Gastrocnemius medialis (tissue), 4 donors: ENCODE measurements around the gene ACACB. TPM values are rescaled to one million over a fixed set of nuclear protein-coding genes. Genes with fewer than 3 reads are reported as not detected.

Experiments used
- ATAC-seq, 2 donors: fragments of 150-250 bp; one replicate each; pipeline ENCODE4 v1.9.1; 2016
- DNase-seq, 2 donors: peaks; one replicate each; pipeline ENCODE4 v3.0.0-alpha.2; 2019
- H3K27ac ChIP-seq, 4 donors: fragments of 200-600 bp; sonication (generic); 1 replicate in 1 of 4; 2 replicates in 3 of 4; pipeline ENCODE4 v1.5.1; 2016 to 2018; ENCODE audit warnings: mild to moderate bottlenecking in 2 of 4, moderate library complexity in 1 of 4
- H3K27me3 ChIP-seq, 3 donors: fragments of 200-600 bp; sonication (generic) in 2 of 3; 1 replicate in 1 of 3; 2 replicates in 2 of 3; pipeline versions ENCODE4 v1.5.1 to v1.6.0; 2016 to 2019; ENCODE audit warnings: mild to moderate bottlenecking in 1 of 3, moderate library complexity in 1 of 3
- H3K36me3 ChIP-seq, 2 donors: fragments of 200-600 bp; sonication (generic) in 1 of 2; one replicate each; pipeline ENCODE4 v1.5.1; 2017 to 2018
- H3K4me1 ChIP-seq, 2 donors: fragments of 200-600 bp; sonication (generic) in 1 of 2; one replicate each; pipeline ENCODE4 v1.5.1; 2016 to 2017; ENCODE audit warnings: mild to moderate bottlenecking in 2 of 2
- H3K4me3 ChIP-seq, 4 donors: fragments of 200-600 bp; sonication (generic) in 3 of 4; 1 replicate in 1 of 4; 2 replicates in 3 of 4; pipeline ENCODE4 v1.5.1; 2016 to 2019; ENCODE audit warnings: mild to moderate bottlenecking in 2 of 4
- H3K9me3 ChIP-seq, 3 donors: fragments of 200-600 bp; sonication (generic) in 2 of 3; 1 replicate in 1 of 3; 2 replicates in 2 of 3; pipeline ENCODE4 v1.5.1; 2016 to 2019
- POLR2A ChIP-seq, 2 donors: fragments of 450-650 bp; IDR thresholded peaks; one replicate each; pipeline ENCODE4 v1.6.1; 2017; ENCODE audit warnings: antibody characterized with exemption in 2 of 2, mild to moderate bottlenecking in 2 of 2, moderate library complexity in 2 of 2
- in situ Hi-C, 4 donors: fragments of 200-750 bp; cut with MboI; loops; one replicate each; pipeline versions ENCODE4 v1.15.0 to v1.8.0; 2017; ENCODE audit warnings: low sequenced_read_pairs in 4 of 4
- intact Hi-C: fragments of 100-400 bp; cut with DNase I; formaldehyde crosslinking; loops from one replicate; pipeline ENCODE4 v1.15.1; 2023; ENCODE audit warnings: low total_unique reads
- total RNA-seq, 4 donors: library from RNA; depleted of rRNA; stranded (reverse); fragments of >200 nt; gene quantifications; one replicate each; pipeline versions ENCODE4 v1.1.0 to v1.2.3, GENCODE V29; 2016
- TF ChIP-seq, protein P1 (sequence below), 5 experiments: fragments of 450-650 bp in 3 of 5; fragments of 200-600 bp in 2 of 5; sonication (generic) in 2 of 5; IDR thresholded peaks in 4 of 5; conservative IDR thresholded peaks in 1 of 5; 1 replicate in 4 of 5; 2 replicates in 1 of 5; pipeline ENCODE4 v1.5.1; 2016 to 2019; ENCODE audit warnings: antibody characterized with exemption in 5 of 5, mild to moderate bottlenecking in 3 of 5, moderate library complexity in 3 of 5

Gene ACACB
- total RNA-seq, 4 donors from 2014 or later = 595 to 1,103 (median 698) TPM

GRCh38 chr12:109287181-109287580 lies 170.8 kb downstream of the ACACB start:
- Histone ChIP-seq H3K4me3 (no peak overlapping the region), H3K27me3 (no peaks in the 10 kb centered on the region), H3K9me3 (no peaks in the 10 kb centered on the region), H3K4me1 (peaks cover 0 to 12% of the 10 kb centered on the region in 2 donors), H3K27ac (no peak overlapping the region), H3K36me3 (no peaks in the 10 kb centered on the region)
- DNase-seq (no peak), ATAC-seq (no peak)
- intact Hi-C loops (no loop called here), in situ Hi-C loops (no loop called here)
- TF ChIP-seq, protein P1, sequence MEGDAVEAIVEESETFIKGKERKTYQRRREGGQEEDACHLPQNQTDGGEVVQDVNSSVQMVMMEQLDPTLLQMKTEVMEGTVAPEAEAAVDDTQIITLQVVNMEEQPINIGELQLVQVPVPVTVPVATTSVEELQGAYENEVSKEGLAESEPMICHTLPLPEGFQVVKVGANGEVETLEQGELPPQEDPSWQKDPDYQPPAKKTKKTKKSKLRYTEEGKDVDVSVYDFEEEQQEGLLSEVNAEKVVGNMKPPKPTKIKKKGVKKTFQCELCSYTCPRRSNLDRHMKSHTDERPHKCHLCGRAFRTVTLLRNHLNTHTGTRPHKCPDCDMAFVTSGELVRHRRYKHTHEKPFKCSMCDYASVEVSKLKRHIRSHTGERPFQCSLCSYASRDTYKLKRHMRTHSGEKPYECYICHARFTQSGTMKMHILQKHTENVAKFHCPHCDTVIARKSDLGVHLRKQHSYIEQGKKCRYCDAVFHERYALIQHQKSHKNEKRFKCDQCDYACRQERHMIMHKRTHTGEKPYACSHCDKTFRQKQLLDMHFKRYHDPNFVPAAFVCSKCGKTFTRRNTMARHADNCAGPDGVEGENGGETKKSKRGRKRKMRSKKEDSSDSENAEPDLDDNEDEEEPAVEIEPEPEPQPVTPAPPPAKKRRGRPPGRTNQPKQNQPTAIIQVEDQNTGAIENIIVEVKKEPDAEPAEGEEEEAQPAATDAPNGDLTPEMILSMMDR (IDR thresholded peaks at IDR 0.05 in 4 of 5, conservative IDR thresholded peaks at IDR 0.05 in 1 of 5) = no peak
- TF ChIP-seq POLR2A (IDR thresholded peaks at IDR 0.05) = no peak

DNA sequence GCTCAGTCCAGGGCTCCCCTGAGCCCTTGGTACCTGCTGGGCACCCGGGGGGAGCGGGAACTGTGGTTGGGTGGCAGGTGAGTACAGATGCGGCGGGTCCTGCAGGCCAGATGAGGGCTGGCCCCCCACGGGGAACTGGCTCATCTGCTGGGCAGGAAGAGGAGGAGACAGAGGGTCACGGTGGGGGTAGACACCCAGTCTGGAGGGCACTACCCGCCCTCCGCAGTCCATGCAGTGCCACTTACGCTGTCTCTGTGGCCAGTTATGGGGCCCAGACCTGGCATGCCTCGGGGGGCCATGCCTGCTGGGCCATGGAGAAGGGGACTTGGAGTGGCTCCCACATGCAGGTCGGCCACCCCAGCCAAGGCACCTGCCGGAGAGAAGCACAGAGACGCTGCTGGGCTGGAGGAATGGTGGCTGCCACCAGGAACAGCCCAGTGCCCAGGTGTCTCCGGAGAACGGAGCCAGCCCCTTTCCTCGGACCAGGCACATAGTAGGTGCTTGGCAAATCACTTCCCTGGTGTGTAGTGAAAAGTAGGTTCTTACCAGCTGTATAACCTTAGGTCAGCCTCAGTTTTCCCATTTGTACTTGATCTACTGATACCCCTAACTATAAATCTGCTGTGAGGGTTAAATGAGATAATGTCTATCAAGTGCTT lies 171.6 kb downstream of the ACACB start:
- Histone ChIP-seq H3K27ac (no peak overlapping the region), H3K36me3 (no peaks in the 10 kb centered on the region), H3K27me3 (no peaks in the 10 kb centered on the region), H3K4me3 (no peak overlapping the region), H3K9me3 (no peaks in the 10 kb centered on the region), H3K4me1 (peaks cover 0 to 13% of the 10 kb centered on the region in 2 donors)
- in situ Hi-C loops (no loop called here), intact Hi-C loops (no loop called here)
- DNase-seq (no peak), ATAC-seq (no peak)
- TF ChIP-seq POLR2A (IDR thresholded peaks at IDR 0.05) = no peak
- TF ChIP-seq, protein P1 (IDR thresholded peaks at IDR 0.05 in 4 of 5, conservative IDR thresholded peaks at IDR 0.05 in 1 of 5) = no peak

DNA sequence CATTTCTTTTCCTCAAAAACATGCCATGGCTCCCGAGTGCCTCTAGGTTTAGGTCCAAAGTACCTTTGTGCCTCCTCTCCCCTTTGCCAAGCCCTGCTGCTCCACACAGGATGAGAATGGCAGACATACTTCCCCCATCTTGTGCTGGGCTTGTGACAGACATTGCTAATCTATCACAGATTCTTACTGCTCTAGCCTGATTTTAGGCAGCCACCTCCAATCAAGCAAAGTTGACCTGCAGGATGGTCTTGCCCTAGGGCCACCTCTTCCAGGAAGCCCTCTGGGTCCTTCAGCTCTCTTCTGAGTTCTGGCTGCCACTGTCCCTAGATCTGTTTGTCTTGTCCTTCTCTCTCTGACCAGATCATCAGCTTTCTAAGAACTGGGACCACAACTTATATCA lies 172.2 kb downstream of the ACACB start:
- in situ Hi-C loops (no loop called here), intact Hi-C loops (no loop called here)
- ATAC-seq (no peak), DNase-seq (no peak)
- no peak overlapping the region for H3K27ac ChIP-seq
- TF ChIP-seq, protein P1 (IDR thresholded peaks at IDR 0.05 in 4 of 5, conservative IDR thresholded peaks at IDR 0.05 in 1 of 5) = no peak
- no peak for TF ChIP-seq POLR2A (IDR thresholded peaks at IDR 0.05)
- no peaks in the 10 kb centered on the region for H3K9me3 ChIP-seq
- H3K27me3 ChIP-seq = no peaks in the 10 kb centered on the region
- no peaks in the 10 kb centered on the region for H3K36me3 ChIP-seq
- peaks cover 0 to 13% of the 10 kb centered on the region in 2 donors for H3K4me1 ChIP-seq
- H3K4me3 ChIP-seq = no peak overlapping the region

DNA sequence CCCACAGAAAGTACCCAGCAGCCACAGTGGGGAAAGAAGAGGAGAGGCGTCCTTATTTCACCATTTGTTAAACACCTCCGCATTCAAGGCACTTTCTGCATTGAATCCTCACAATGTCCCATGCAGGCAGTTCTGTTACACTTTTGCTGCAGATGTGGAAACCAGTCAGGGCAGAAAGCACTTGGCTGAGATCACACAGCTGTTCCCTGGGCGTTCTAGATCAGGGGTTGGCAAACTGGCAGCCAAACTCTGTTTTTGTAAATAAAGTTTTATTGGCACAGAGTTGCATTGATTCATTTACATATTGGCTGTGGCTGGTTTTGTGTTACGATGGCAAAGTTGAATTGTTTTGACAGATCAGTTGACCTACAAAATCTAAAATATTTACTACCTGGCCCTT lies 172.6 kb downstream of the ACACB start:
- in situ Hi-C loops (no loop called here), intact Hi-C loops (no loop called here)
- Histone ChIP-seq H3K27me3 (no peaks in the 10 kb centered on the region), H3K36me3 (no peaks in the 10 kb centered on the region), H3K4me1 (peaks cover 0 to 13% of the 10 kb centered on the region in 2 donors), H3K9me3 (no peaks in the 10 kb centered on the region), H3K4me3 (no peak overlapping the region), H3K27ac (no peak overlapping the region)
- ATAC-seq = no peak
- no peak for DNase-seq
- TF ChIP-seq, protein P1 (IDR thresholded peaks at IDR 0.05 in 4 of 5, conservative IDR thresholded peaks at IDR 0.05 in 1 of 5) = no peak
- peak in 1 of 2 donors; percentile 12 for TF ChIP-seq POLR2A (IDR thresholded peaks at IDR 0.05)

DNA sequence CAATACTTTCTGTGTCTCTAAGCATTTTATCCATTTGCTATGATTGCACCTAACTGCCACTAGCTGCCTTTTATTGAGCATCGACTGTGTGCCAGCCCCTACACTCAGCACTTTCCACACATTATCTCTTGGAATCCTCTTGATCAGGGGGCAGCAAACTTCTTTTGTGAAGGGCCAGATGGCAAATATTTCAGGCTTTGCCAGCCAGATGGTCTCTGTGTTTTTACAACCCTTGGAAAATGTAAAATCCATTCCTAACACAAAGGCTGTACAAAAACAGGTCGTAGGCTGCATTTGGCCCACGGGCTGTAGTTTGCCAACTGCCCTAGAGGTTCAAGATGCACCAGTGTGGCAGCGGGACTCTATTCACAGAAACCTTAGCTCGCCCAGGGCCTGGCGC lies 173.2 kb downstream of the ACACB start:
- no peak overlapping the region for H3K4me3 ChIP-seq
- in situ Hi-C loops = no loop called here
- no peak for DNase-seq
- intact Hi-C loops = no loop called here
- H3K27me3 ChIP-seq = no peaks in the 10 kb centered on the region
- no peak for TF ChIP-seq POLR2A (IDR thresholded peaks at IDR 0.05)
- TF ChIP-seq, protein P1 (IDR thresholded peaks at IDR 0.05 in 4 of 5, conservative IDR thresholded peaks at IDR 0.05 in 1 of 5) = no peak
- no peak overlapping the region for H3K27ac ChIP-seq
- H3K4me1 ChIP-seq = peaks cover 0 to 13% of the 10 kb centered on the region in 2 donors
- H3K9me3 ChIP-seq = no peaks in the 10 kb centered on the region
- H3K36me3 ChIP-seq = no peaks in the 10 kb centered on the region
- no peak for ATAC-seq
